HEK293 (cell line): Measurements from ENCODE around the gene KCNK3.

Source experiments
- CTCF ChIA-PET: fragments of 350-600 bp; formaldehyde crosslinking; extraction: SDS; loops from one replicate; lab custom pipeline; 2021; ENCODE audit warnings: antibody characterized with exemption; lab: Yijun Ruan, JAX
- POLR2A ChIA-PET: fragments of 300-600 bp; formaldehyde crosslinking; extraction: SDS; loops from one replicate; lab custom pipeline; 2020; ENCODE audit warnings: antibody characterized with exemption, inconsistent platforms; lab: Yijun Ruan, JAX
- H3K27ac ChIP-seq: fragments of 200-500 bp; sonication (Bioruptor generic); 2 replicates; pipeline ENCODE4 v1.5.1; 2014; ENCODE audit warnings: low read depth, low read length, control low read depth, inconsistent platforms; ENCODE audit errors: extremely low read depth
- H3K36me3 ChIP-seq, 2 experiments: fragments of 200-500 bp in 1 of 2; sonication (Bioruptor generic) in 1 of 2; 1 replicate in 1 of 2; 2 replicates in 1 of 2; pipeline ENCODE4 v1.5.1; 2014 to 2017; ENCODE audit warnings: inconsistent platforms in 2 of 2, low read length in 2 of 2; ENCODE audit not compliant: control insufficient read depth in 2 of 2, insufficient read depth in 1 of 2
- H3K4me1 ChIP-seq: fragments of 200-500 bp; sonication (Bioruptor generic); 2 replicates; pipeline ENCODE4 v1.5.1; 2014; ENCODE audit warnings: mild to moderate bottlenecking, low read length, inconsistent platforms; ENCODE audit not compliant: control insufficient read depth, insufficient read depth
- H3K4me3 ChIP-seq: 2 replicates; pipeline ENCODE4 v1.5.1; 2011; ENCODE audit warnings: low read depth, mild to moderate bottlenecking, control low read depth, low read length, moderate library complexity
- H3K9me3 ChIP-seq: fragments of 200-500 bp; sonication (Bioruptor generic); 2 replicates; pipeline ENCODE4 v1.5.1; 2014; ENCODE audit warnings: low read depth, low read length, inconsistent platforms; ENCODE audit not compliant: control insufficient read depth, insufficient read depth
- AEBP2 ChIP-seq: fragments of 450-650 bp; formaldehyde crosslinking; IDR thresholded peaks from 2 replicates; pipeline ENCODE4 v1.5.1; 2016; ENCODE audit warnings: missing biosample characterization, missing genetic modification characterization, borderline replicate concordance
- BCL11A ChIP-seq: fragments of 450-650 bp; formaldehyde crosslinking; IDR thresholded peaks from 2 replicates; pipeline ENCODE4 v1.5.1; 2016; ENCODE audit warnings: low read depth, missing biosample characterization, missing genetic modification characterization
- FEZF1 ChIP-seq: fragments of 450-650 bp; formaldehyde crosslinking; IDR thresholded peaks from 2 replicates; pipeline ENCODE4 v1.5.1; 2016; ENCODE audit warnings: missing biosample characterization, missing genetic modification characterization
- GLI4 ChIP-seq: fragments of 450-650 bp; formaldehyde crosslinking; IDR thresholded peaks from 2 replicates; pipeline ENCODE4 v1.5.1; 2016; ENCODE audit warnings: missing biosample characterization, missing genetic modification characterization
- HOXA7 ChIP-seq: sonication (generic); formaldehyde crosslinking; IDR thresholded peaks from 2 replicates; pipeline ENCODE4 v1.8.1; 2022; ENCODE audit warnings: missing genetic modification reagents, borderline replicate concordance
- HOXD13 ChIP-seq: sonication (generic); formaldehyde crosslinking; IDR thresholded peaks from 2 replicates; pipeline ENCODE4 v1.8.0; 2022; ENCODE audit warnings: missing genetic modification reagents, borderline replicate concordance
- KLF1 ChIP-seq: fragments of 450-650 bp; formaldehyde crosslinking; IDR thresholded peaks from 2 replicates; pipeline ENCODE4 v1.5.1; 2016; ENCODE audit warnings: missing biosample characterization, missing genetic modification characterization
- KLF17 ChIP-seq: fragments of 450-650 bp; formaldehyde crosslinking; IDR thresholded peaks from 2 replicates; pipeline ENCODE4 v1.5.1; 2016; ENCODE audit warnings: missing biosample characterization, missing genetic modification characterization
- KLF7 ChIP-seq: fragments of 450-650 bp; formaldehyde crosslinking; IDR thresholded peaks from 2 replicates; pipeline ENCODE4 v1.5.1; 2016; ENCODE audit warnings: missing biosample characterization, missing genetic modification characterization, borderline replicate concordance
- MZF1 ChIP-seq: fragments of 450-650 bp; formaldehyde crosslinking; IDR thresholded peaks from 2 replicates; pipeline ENCODE4 v1.5.1; 2017; ENCODE audit warnings: missing biosample characterization, missing genetic modification characterization, borderline replicate concordance
- REPIN1 ChIP-seq: fragments of 450-650 bp; formaldehyde crosslinking; IDR thresholded peaks from 2 replicates; pipeline ENCODE4 v1.5.1; 2017; ENCODE audit warnings: missing biosample characterization, missing genetic modification characterization, low read depth
- REST ChIP-seq: fragments of 450-650 bp; formaldehyde crosslinking; IDR thresholded peaks from 2 replicates; pipeline ENCODE4 v1.5.1; 2016; ENCODE audit warnings: missing biosample characterization, missing genetic modification characterization
- SCRT2 ChIP-seq: fragments of 450-650 bp; formaldehyde crosslinking; IDR thresholded peaks from 2 replicates; pipeline ENCODE4 v1.5.1; 2016; ENCODE audit warnings: missing biosample characterization, missing genetic modification characterization
- SP3 ChIP-seq: fragments of 450-650 bp; formaldehyde crosslinking; IDR thresholded peaks from 2 replicates; pipeline ENCODE4 v1.5.1; 2016; ENCODE audit warnings: missing biosample characterization, missing genetic modification characterization
- ZBTB10 ChIP-seq: fragments of 450-650 bp; formaldehyde crosslinking; IDR thresholded peaks from 2 replicates; pipeline ENCODE4 v1.5.1; 2016; ENCODE audit warnings: missing biosample characterization, missing genetic modification characterization
- ZBTB8A ChIP-seq: fragments of 450-650 bp; formaldehyde crosslinking; IDR thresholded peaks from 2 replicates; pipeline ENCODE4 v1.5.1; 2016; ENCODE audit warnings: missing biosample characterization, missing genetic modification characterization
- ZNF10 ChIP-seq: fragments of 450-650 bp; formaldehyde crosslinking; IDR thresholded peaks from 2 replicates; pipeline ENCODE4 v1.5.1; 2017; ENCODE audit warnings: missing biosample characterization, missing genetic modification characterization
- ZNF112 ChIP-seq: fragments of 450-650 bp; formaldehyde crosslinking; IDR thresholded peaks from 2 replicates; pipeline ENCODE4 v1.5.0; 2017; ENCODE audit warnings: missing biosample characterization, missing genetic modification characterization
- ZNF155 ChIP-seq: fragments of 450-650 bp; formaldehyde crosslinking; IDR thresholded peaks from 2 replicates; pipeline ENCODE4 v1.5.1; 2016; ENCODE audit warnings: missing biosample characterization, missing genetic modification characterization
- ZNF169 ChIP-seq: fragments of 450-650 bp; formaldehyde crosslinking; IDR thresholded peaks from 2 replicates; pipeline ENCODE4 v1.5.1; 2016; ENCODE audit warnings: missing biosample characterization, missing genetic modification characterization
- ZNF335 ChIP-seq: fragments of 450-650 bp; formaldehyde crosslinking; conservative IDR thresholded peaks from 2 replicates; pipeline ENCODE4 v1.5.1; 2016; ENCODE audit warnings: missing biosample characterization, missing genetic modification characterization
- ZNF510 ChIP-seq: fragments of 450-650 bp; formaldehyde crosslinking; IDR thresholded peaks from 2 replicates; pipeline ENCODE4 v1.5.1; 2018; ENCODE audit warnings: mild to moderate bottlenecking, missing genetic modification characterization, missing biosample characterization; ENCODE audit not compliant: insufficient replicate concordance
- ZNF521 ChIP-seq: fragments of 450-650 bp; formaldehyde crosslinking; IDR thresholded peaks from 2 replicates; pipeline ENCODE4 v1.5.1; 2017; ENCODE audit warnings: missing biosample characterization, mild to moderate bottlenecking, missing genetic modification characterization
- ZNF530 ChIP-seq: fragments of 450-650 bp; formaldehyde crosslinking; IDR thresholded peaks from 2 replicates; pipeline ENCODE4 v1.5.1; 2016; ENCODE audit warnings: low read depth, missing biosample characterization, missing genetic modification characterization
- ZNF548 ChIP-seq: fragments of 450-650 bp; formaldehyde crosslinking; IDR thresholded peaks from 2 replicates; pipeline ENCODE4 v1.5.1; 2016; ENCODE audit warnings: missing biosample characterization, missing genetic modification characterization
- ZNF585B ChIP-seq: fragments of 450-650 bp; formaldehyde crosslinking; IDR thresholded peaks from 2 replicates; pipeline ENCODE4 v1.5.1; 2016; ENCODE audit warnings: missing biosample characterization, missing genetic modification characterization
- ZNF623 ChIP-seq: fragments of 450-650 bp; formaldehyde crosslinking; IDR thresholded peaks from 2 replicates; pipeline ENCODE4 v1.5.1; 2016; ENCODE audit warnings: missing biosample characterization, missing genetic modification characterization
- ZNF660 ChIP-seq: fragments of 450-650 bp; IDR thresholded peaks from 2 replicates; pipeline ENCODE4 v1.5.1; 2018; ENCODE audit warnings: missing biosample characterization, mild to moderate bottlenecking, missing genetic modification characterization
- ZNF791 ChIP-seq: fragments of 450-650 bp; formaldehyde crosslinking; IDR thresholded peaks from 2 replicates; pipeline ENCODE4 v1.5.1; 2016; ENCODE audit warnings: missing biosample characterization, missing genetic modification characterization
- ZSCAN30 ChIP-seq: fragments of 450-650 bp; IDR thresholded peaks from 2 replicates; pipeline ENCODE4 v1.5.1; 2018; ENCODE audit warnings: missing biosample characterization, mild to moderate bottlenecking, missing genetic modification characterization, moderate library complexity
- ZXDB ChIP-seq: fragments of 450-650 bp; formaldehyde crosslinking; IDR thresholded peaks from 2 replicates; pipeline ENCODE4 v1.5.1; 2016; ENCODE audit warnings: missing biosample characterization, missing genetic modification characterization

Gene KCNK3

GRCh38 chr2:26687328-26687727 lies 5.2 kb upstream of the KCNK3 start:
- Histone ChIP-seq H3K27ac (no peak overlapping the region), H3K36me3 (no peaks in the 10 kb centered on the region), H3K4me3 (no peak overlapping the region), H3K9me3 (no peaks in the 10 kb centered on the region), H3K4me1 (no peaks in the 10 kb centered on the region)
- ChIA-PET CTCF (no interaction called here), POLR2A (no interaction called here)
- TF ChIP-seq ZNF112 (no peak), ZNF791 (no peak), KLF7 (no peak), KLF17 (tag by site-specific recombination) (no peak), ZSCAN30 (tag by site-specific recombination) (no peak), ZNF530 (tag by site-specific recombination) (no peak), REST (tag by site-specific recombination) (no peak), BCL11A (tag by site-specific recombination) (no peak), HOXA7 (CRISPR knock-in tag) (no peak), ZNF521 (no peak), ZNF335 (no peak), ZNF169 (tag by site-specific recombination) (no peak), ZNF548 (no peak), FEZF1 (tag by site-specific recombination) (no peak), ZNF510 (tag by site-specific recombination) (no peak), ZBTB10 (no peak), ZNF660 (no peak), ZNF155 (tag by site-specific recombination) (no peak)

- Histone ChIP-seq H3K36me3 (no peaks in the 10 kb centered on the region), H3K4me3 (no peak overlapping the region), H3K4me1 (no peaks in the 10 kb centered on the region), H3K27ac (no peak overlapping the region), H3K9me3 (no peaks in the 10 kb centered on the region)
- ChIA-PET POLR2A (no interaction called here), CTCF (no interaction called here)
- TF ChIP-seq ZBTB8A (tag by site-specific recombination) (no peak), REPIN1 (tag by site-specific recombination) (no peak), SCRT2 (tag by site-specific recombination) (no peak), ZNF10 (tag by site-specific recombination) (no peak), MZF1 (tag by site-specific recombination) (no peak), HOXD13 (CRISPR knock-in tag) (no peak), ZNF623 (tag by site-specific recombination) (no peak), KLF1 (tag by site-specific recombination) (no peak), AEBP2 (tag by site-specific recombination) (no peak), ZNF585B (tag by site-specific recombination) (no peak), ZNF169 (tag by site-specific recombination) (no peak), GLI4 (tag by site-specific recombination) (no peak), ZXDB (no peak), SP3 (tag by site-specific recombination) (no peak)
Measured at GRCh38 chr2:26687801-26688200, 4.7 kb upstream of the KCNK3 start.
